Tibial artery (tissue), 4 donors: ENCODE measurements around the gene EPHA7.

Experiments
- DNase-seq, 2 donors: peaks; one replicate each; pipeline ENCODE4 v3.0.0-alpha.2; 2019
- H3K27ac ChIP-seq, 2 donors: fragments of 200-600 bp; sonication (generic) in 1 of 2; 1 replicate in 1 of 2; 2 replicates in 1 of 2; pipeline ENCODE4 v1.5.1; 2018 to 2019; ENCODE audit warnings: mild to moderate bottlenecking in 1 of 2
- H3K27me3 ChIP-seq, 2 donors: fragments of 200-600 bp; sonication (generic) in 1 of 2; one replicate each; pipeline versions ENCODE4 v1.5.1 to v1.6.0; 2016 to 2019
- H3K36me3 ChIP-seq, 3 donors: fragments of 200-600 bp; sonication (generic) in 2 of 3; one replicate each; pipeline ENCODE4 v1.5.1; 2016 to 2019; ENCODE audit warnings: mild to moderate bottlenecking in 2 of 3
- H3K4me1 ChIP-seq, 4 donors: fragments of 200-600 bp; sonication (generic) in 2 of 4; 1 replicate in 3 of 4; 2 replicates in 1 of 4; pipeline ENCODE4 v1.5.1; 2016 to 2019
- H3K4me3 ChIP-seq, 2 donors: fragments of 200-600 bp; sonication (generic) in 1 of 2; 1 replicate in 1 of 2; 2 replicates in 1 of 2; pipeline ENCODE4 v1.5.1; 2018 to 2019; ENCODE audit warnings: mild to moderate bottlenecking in 2 of 2
- H3K9me3 ChIP-seq, 3 donors: fragments of 200-600 bp; sonication (generic) in 1 of 3; one replicate each; pipeline ENCODE4 v1.5.1; 2016 to 2019
- intact Hi-C: fragments of 100-400 bp; cut with DNase I; formaldehyde crosslinking; loops from one replicate; pipeline ENCODE4 v1.15.0; 2023; ENCODE audit warnings: low total_unique reads
- TF ChIP-seq, protein P1 (sequence below), 2 experiments: fragments of 200-600 bp in 1 of 2; fragments of 450-650 bp in 1 of 2; IDR thresholded peaks; one replicate each; pipeline ENCODE4 v1.5.1; 2017 to 2019; ENCODE audit warnings: antibody characterized with exemption in 2 of 2, mild to moderate bottlenecking in 1 of 2, moderate library complexity in 1 of 2

The EPHA7 gene

GRCh38 chr6:93323630-93324029 lies 95.7 kb downstream of the EPHA7 start:
- no peaks in the 10 kb centered on the region for H3K9me3 ChIP-seq
- TF ChIP-seq, protein P1, sequence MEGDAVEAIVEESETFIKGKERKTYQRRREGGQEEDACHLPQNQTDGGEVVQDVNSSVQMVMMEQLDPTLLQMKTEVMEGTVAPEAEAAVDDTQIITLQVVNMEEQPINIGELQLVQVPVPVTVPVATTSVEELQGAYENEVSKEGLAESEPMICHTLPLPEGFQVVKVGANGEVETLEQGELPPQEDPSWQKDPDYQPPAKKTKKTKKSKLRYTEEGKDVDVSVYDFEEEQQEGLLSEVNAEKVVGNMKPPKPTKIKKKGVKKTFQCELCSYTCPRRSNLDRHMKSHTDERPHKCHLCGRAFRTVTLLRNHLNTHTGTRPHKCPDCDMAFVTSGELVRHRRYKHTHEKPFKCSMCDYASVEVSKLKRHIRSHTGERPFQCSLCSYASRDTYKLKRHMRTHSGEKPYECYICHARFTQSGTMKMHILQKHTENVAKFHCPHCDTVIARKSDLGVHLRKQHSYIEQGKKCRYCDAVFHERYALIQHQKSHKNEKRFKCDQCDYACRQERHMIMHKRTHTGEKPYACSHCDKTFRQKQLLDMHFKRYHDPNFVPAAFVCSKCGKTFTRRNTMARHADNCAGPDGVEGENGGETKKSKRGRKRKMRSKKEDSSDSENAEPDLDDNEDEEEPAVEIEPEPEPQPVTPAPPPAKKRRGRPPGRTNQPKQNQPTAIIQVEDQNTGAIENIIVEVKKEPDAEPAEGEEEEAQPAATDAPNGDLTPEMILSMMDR (IDR thresholded peaks at IDR 0.05): no peak
- H3K36me3 ChIP-seq: no peaks in the 10 kb centered on the region
- DNase-seq: no peak
- no peaks in the 10 kb centered on the region for H3K27me3 ChIP-seq
- H3K4me1 ChIP-seq: no peaks in the 10 kb centered on the region
- intact Hi-C loops: no loop called here
- no peak overlapping the region for H3K4me3 ChIP-seq
- H3K27ac ChIP-seq: no peak overlapping the region

DNA sequence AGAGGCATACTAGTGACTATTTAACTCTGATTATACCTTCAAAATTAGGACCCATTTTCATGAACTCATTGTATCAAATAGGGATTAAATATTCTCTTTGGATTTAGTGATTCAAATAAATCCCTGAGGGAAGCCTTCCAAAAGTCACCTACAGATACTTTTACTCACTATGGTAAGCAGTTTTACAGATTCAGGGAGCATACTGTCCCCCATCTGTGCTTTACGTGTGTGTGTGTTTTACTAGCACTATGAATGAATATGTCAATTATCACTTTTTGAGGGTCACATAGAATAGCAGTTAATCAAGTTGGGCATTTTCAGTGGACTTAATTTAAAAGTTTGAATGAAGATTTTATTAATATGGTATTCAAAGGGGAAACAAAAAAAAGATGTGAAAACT lies 96.7 kb downstream of the EPHA7 start:
- Histone ChIP-seq H3K36me3 (no peaks in the 10 kb centered on the region), H3K27me3 (no peaks in the 10 kb centered on the region), H3K4me3 (no peak overlapping the region), H3K27ac (no peak overlapping the region), H3K9me3 (no peaks in the 10 kb centered on the region), H3K4me1 (no peaks in the 10 kb centered on the region)
- TF ChIP-seq, protein P1 (IDR thresholded peaks at IDR 0.05): no peak
- DNase-seq: no peak
- intact Hi-C loops: no loop called here

- Histone ChIP-seq H3K27ac (no peak overlapping the region), H3K36me3 (no peaks in the 10 kb centered on the region), H3K4me1 (no peaks in the 10 kb centered on the region), H3K4me3 (no peak overlapping the region), H3K27me3 (no peaks in the 10 kb centered on the region), H3K9me3 (no peaks in the 10 kb centered on the region)
- no peak for DNase-seq
- intact Hi-C loops: no loop called here
- TF ChIP-seq, protein P1 (IDR thresholded peaks at IDR 0.05): no peak
These were observed 100.1 kb downstream of the EPHA7 start for GRCh38 chr6:93319304-93319703.

DNA sequence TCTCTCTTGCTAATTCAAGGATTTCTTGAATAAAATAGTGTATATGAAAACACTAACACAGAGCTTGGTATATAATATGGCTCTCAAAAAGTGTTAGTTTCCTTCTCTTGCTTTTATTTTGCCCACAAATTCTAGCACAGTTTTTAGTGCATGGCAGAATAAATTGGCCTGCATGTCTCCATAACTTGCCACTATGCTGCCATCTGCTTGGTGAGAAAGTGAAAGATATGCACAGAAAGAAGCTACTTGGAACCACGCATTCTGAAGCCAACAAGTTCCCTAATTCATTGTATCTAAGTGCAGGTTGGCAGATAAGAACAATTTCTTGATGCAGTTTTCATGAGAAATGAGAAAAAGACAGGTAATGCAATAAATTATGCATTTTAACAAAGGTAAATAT lies 101.2 kb downstream of the EPHA7 start:
- no peaks in the 10 kb centered on the region for H3K4me1 ChIP-seq
- no peak overlapping the region for H3K4me3 ChIP-seq
- no peaks in the 10 kb centered on the region for H3K27me3 ChIP-seq
- intact Hi-C loops: no loop called here
- TF ChIP-seq, protein P1 (IDR thresholded peaks at IDR 0.05): no peak
- no peak for DNase-seq
- H3K9me3 ChIP-seq: no peaks in the 10 kb centered on the region
- no peaks in the 10 kb centered on the region for H3K36me3 ChIP-seq
- no peak overlapping the region for H3K27ac ChIP-seq

- no peaks in the 10 kb centered on the region for H3K36me3 ChIP-seq
- H3K4me3 ChIP-seq: no peak overlapping the region
- H3K4me1 ChIP-seq: no peaks in the 10 kb centered on the region
- no peaks in the 10 kb centered on the region for H3K27me3 ChIP-seq
- no peaks in the 10 kb centered on the region for H3K9me3 ChIP-seq
- no peak for DNase-seq
- no peak overlapping the region for H3K27ac ChIP-seq
- intact Hi-C loops: no loop called here
- TF ChIP-seq, protein P1 (IDR thresholded peaks at IDR 0.05): no peak
These were observed 101.8 kb downstream of the EPHA7 start for GRCh38 chr6:93317592-93317991.
